AG09309 (cell line): ENCODE results near the gene ADARB1.
A peak's percentile ranks its signal among the peaks of the same experiment; 100 is the strongest.

Experiments
- DNase-seq: peaks from one replicate; pipeline ENCODE4 v3.0.0-alpha.2; 2010; ENCODE audit warnings: low read depth
- H3K4me3 ChIP-seq: 2 replicates; pipeline ENCODE4 v1.5.1; 2011; ENCODE audit warnings: mild to moderate bottlenecking, low read depth, low read length, moderate library complexity; ENCODE audit not compliant: control insufficient read depth
- TF ChIP-seq, protein P1 (sequence below): IDR thresholded peaks from 2 replicates; pipeline ENCODE4 v1.5.1; 2011; ENCODE audit warnings: mild to moderate bottlenecking, low read depth, low read length, inconsistent platforms; ENCODE audit not compliant: insufficient read depth, control insufficient read depth; ENCODE audit errors: missing control alignments

ADARB1 gene

DNA sequence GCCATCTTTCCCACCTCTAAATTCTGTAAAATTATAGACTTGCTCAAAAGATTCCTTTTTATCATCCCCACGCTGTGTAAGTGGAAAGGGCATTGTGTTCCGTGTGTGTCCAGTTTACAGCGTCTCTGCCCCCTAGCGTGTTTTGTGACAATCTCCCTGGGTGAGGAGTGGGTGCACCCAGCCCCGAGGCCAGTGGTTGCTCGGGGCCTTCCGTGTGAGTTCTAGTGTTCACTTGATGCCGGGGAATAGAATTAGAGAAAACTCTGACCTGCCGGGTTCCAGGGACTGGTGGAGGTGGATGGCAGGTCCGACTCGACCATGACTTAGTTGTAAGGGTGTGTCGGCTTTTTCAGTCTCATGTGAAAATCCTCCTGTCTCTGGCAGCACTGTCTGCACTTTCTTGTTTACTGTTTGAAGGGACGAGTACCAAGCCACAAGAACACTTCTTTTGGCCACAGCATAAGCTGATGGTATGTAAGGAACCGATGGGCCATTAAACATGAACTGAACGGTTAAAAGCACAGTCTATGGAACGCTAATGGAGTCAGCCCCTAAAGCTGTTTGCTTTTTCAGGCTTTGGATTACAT, 151.5 kb downstream of the ADARB1 start:
- TF ChIP-seq, protein P1, sequence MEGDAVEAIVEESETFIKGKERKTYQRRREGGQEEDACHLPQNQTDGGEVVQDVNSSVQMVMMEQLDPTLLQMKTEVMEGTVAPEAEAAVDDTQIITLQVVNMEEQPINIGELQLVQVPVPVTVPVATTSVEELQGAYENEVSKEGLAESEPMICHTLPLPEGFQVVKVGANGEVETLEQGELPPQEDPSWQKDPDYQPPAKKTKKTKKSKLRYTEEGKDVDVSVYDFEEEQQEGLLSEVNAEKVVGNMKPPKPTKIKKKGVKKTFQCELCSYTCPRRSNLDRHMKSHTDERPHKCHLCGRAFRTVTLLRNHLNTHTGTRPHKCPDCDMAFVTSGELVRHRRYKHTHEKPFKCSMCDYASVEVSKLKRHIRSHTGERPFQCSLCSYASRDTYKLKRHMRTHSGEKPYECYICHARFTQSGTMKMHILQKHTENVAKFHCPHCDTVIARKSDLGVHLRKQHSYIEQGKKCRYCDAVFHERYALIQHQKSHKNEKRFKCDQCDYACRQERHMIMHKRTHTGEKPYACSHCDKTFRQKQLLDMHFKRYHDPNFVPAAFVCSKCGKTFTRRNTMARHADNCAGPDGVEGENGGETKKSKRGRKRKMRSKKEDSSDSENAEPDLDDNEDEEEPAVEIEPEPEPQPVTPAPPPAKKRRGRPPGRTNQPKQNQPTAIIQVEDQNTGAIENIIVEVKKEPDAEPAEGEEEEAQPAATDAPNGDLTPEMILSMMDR = no peak
- no peak overlapping the region for H3K4me3 ChIP-seq
- DNase-seq = no peak

DNA sequence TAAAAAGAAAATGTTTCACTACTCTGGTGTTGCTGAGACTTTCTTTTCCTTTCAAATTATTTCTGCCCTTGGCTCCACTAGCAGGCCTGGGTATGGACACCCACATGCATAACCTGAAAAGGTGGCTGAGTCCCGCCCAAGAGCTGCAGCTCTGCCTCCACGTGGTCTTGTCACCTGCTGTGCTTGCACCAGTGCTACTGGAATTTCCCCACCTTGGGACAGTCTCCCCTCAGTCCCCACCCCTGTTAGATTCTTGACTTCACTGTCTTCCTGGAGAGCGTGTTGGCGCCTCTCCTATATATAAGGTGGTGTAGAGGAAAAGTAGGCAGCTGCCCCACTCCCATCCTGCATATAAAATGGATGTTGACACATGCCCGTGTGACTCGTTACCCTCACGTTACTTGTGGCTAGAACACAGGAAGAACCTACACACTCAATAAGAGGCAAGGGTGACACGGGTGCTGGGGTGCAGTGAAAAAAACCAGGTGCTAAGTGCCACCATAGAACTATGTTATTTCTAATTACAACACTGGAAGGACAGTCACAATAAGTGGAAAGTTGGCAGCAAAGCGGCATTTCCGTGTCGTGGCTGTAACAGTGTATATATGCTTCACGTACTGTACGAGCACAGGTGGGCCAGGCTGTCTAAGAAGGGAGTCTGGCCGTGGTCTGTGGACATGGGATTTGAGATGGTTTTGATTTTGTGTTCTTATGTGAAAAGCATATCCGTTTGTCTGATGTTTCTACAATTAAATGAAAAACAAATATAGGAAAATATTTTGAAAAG, 152.4 kb downstream of the ADARB1 start:
- TF ChIP-seq, protein P1 = no peak
- no peak for DNase-seq
- no peak overlapping the region for H3K4me3 ChIP-seq

DNA sequence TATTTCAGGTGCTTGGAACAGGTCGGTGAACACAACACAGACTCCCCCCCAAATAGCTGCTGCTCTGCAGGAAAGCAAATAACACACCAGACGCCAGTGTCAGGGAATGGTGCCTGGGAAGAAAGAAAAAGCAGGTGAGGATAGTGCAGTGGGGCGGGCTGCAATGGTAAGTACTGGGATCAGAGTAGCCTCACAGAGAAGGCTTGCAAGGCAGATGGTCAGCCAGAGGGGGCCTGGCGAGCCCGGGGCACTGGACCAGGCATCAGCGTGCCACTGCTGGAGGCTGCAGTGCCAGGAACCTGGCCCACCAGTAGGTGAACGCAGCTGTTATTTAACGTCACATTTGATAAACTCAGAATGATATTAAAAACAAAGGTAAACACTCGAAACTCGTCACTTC, 153.4 kb downstream of the ADARB1 start:
- TF ChIP-seq, protein P1 = peak; percentile 7
- no peak overlapping the region for H3K4me3 ChIP-seq
- no peak for DNase-seq

DNA sequence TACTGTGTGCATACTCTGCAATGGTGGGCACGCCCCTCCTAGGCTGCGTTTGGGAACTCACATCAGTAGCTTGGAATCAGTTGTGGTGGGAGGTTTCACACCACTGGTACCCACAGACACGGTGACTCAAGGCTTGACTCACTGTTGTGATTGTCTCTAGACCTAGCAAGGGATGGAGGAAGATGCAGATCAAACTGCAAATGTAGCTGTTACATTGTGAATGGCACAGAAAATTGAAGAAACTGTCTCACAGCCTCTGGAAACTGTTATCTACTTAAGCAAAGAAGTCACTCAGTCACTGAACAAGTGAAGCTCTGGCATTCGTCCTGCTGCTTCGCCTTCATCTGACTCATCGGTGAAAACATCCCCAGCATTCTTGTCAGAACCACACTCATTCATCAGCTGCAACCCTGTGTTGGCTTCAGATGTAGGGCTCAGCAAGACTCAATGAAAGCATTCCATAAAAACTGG, 153.8 kb downstream of the ADARB1 start:
- no peak overlapping the region for H3K4me3 ChIP-seq
- peak; percentile 93 for DNase-seq
- TF ChIP-seq, protein P1 = no peak

DNA sequence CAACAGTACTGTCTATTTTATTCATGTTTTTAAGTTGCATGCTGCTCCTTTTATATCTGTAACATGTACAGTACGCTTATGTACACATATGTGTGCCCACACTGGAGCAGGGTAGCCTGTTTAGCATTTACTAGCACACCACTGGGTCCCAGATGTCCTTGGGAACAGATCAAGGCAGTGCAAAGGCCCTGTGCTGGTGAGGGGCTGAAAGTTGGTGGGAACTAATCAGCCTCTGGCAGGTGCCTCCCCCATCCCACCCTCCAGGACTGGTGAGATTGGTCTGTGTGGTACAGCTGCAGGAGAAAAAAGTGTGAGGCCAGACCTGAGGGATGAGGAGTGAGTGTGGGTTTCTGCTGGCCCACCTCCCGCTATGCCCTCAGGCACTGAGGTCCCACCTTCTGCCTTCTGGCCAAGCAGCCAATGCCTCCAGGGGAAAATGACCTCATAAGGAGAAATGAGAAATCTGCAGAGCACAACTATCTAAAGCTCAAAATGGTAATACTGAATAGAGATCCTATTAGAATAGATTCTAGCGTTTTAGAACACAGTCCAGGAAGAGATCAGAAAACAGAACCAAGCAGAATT, 154.4 kb downstream of the ADARB1 start:
- TF ChIP-seq, protein P1 = no peak
- no peak overlapping the region for H3K4me3 ChIP-seq
- no peak for DNase-seq

DNA sequence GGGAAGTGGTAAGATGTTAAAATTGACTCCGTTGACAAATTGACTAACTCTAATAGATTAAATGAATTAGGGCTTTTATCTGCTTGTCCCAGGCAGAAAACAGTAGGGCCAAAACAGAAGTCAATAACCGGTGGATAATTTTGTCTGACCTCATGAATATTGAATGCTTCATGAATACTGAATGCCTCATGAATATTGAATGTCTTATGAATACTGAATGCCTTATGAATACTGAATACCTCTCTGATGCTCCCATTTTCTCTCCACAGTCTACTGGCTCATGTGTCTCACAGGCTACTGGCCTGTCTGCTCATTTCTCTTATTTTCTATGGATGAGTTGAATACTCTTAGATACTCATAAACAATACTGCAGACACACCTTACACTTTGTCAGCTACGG, 157.3 kb downstream of the ADARB1 start:
- TF ChIP-seq, protein P1 = no peak
- H3K4me3 ChIP-seq = no peak overlapping the region
- no peak for DNase-seq
